GM21447 (cell line): ENCODE measurements around the gene TMEM247.
"Not testable (repeated sequence)": the region's sequence is repeated elsewhere in the genome, so short reads cannot be mapped to it uniquely, and the experiment has no call there.

Source experiments
- ATAC-seq: cut with Tn5 transposase; IDR thresholded peaks from one replicate; pipeline ENCODE4 v1.9.1; 2021; ENCODE audit not compliant: unreplicated experiment

Gene TMEM247

GRCh38 chr2:46458763-46459500 lies 20.4 kb upstream of the TMEM247 start:
- no peak for ATAC-seq

- ATAC-seq = no peak
Observed at GRCh38 chr2:46459694-46460093, 19.7 kb upstream of the TMEM247 start.

DNA sequence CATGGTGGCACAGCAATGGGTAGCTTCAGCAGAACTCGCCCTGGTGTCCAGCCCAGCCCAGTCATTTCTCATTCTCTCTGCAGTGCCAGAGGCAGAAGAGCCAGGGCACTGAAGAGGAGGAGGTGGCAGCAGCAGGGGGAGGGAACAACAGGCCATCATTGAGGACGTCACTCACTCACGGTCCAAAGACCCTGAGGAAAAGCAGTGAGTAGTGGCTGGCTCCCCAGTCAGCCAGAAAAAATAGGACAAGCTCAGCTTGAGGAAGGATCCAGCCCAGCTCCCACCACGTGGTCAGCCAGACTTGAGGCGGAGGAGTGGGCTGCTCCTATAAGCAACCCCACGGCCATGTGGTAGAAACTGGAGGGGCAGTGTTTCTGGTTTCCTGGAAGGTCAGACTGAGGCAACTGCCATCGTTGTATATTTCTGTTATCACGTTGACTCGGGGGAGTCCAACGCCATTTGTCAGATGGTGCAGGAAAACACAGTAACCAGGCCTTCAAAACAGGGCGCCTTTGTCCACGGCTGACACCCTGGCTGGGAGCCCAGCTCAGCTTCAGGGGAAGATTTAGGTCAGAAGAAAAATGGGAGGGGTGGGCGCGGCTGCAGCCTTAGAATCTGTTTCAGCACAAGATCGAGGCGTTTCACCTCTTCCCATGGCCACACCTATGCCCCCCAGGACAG lies 19.0 kb upstream of the TMEM247 start:
- ATAC-seq = no peak

DNA sequence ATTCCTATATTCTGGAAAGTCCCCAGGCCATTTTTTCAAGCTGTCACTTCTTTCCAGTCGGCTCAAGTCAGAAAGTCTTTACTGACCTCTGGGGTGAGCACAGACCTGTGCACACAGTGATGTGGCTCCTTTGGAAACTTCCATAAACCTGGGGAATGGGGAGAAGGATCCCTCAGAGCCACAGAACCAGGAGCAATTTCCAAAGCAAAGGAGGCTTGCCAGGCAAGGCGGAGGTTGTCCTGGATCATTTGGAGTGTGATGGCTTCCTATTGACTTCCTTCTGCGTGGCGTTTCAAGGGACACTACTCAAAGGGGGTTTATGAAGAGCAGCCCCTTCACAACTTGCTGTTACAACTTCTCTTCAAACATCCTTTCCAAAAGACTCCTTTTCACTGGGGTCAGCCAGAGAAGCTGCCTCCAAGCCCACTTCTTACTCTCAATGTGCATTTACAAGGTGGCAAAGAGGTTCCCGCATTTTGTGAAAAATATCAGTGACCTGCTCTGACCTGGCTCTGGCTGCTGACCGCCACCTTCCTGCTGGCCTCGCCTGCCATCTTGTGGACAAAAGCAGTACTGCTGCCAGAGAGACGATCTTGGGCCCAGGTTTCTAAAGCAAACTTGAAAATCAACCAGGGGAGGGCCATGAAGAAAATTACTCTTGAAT lies 18.2 kb upstream of the TMEM247 start:
- peak; percentile 58 for ATAC-seq

- peak; percentile 53 for ATAC-seq
Observed at GRCh38 chr2:46461709-46462171, 17.6 kb upstream of the TMEM247 start.

DNA sequence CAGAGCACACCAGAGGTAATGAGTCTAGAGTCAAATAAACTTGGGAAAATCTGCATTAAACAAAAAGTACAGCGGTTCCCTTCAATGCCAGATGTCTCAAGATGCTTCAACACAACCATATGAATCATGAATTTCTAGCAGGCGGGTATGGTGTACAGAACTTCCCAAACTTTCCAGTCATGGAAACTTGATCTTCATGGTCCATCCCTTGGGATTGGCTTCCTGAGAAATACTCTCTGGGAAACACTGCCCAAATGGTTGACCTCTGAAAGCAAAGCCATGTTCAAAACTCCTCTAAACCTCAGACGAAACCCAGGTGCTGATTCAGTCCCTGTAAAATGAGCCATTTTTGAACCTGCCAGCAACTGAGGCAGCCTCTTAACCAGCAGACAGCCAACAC lies 16.4 kb upstream of the TMEM247 start:
- no peak for ATAC-seq

DNA sequence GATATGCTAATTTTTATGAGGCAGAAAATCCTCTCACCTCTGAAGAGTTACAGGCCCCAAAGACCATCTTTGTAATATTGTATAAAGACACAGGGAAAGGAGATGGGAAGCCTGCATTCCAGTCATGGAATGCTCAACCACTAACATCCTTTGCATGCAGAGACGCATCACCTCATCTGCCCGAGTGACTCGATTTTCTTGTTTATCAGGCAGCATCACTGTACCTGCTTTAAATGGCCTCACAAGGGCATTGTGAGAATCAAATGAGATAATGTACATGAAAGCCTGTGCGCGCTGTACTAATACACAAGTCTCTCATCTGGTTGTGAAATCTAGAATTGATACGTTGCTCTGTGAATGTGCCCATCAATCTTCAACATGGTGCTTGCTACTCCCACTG lies 10.2 kb upstream of the TMEM247 start:
- no peak for ATAC-seq

DNA sequence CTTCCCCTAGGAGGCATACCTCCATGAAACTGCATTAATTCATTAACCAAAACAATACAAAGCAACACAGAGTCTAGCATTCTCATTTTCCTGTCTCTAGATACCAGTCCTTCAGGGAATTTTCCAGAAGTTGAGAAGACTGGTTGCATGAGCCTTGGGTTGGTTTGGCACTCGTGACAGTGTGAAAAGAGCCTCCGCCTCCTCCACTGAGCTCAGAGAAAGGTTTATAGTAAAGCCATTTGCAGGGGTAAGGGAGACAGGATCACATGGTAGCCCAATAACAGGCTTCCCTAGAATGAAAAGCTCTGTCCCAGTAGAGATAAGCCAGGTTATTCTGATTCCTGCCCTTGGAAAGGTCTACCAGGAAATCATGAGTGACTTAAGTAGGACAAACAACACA lies 9.7 kb upstream of the TMEM247 start:
- no peak for ATAC-seq

DNA sequence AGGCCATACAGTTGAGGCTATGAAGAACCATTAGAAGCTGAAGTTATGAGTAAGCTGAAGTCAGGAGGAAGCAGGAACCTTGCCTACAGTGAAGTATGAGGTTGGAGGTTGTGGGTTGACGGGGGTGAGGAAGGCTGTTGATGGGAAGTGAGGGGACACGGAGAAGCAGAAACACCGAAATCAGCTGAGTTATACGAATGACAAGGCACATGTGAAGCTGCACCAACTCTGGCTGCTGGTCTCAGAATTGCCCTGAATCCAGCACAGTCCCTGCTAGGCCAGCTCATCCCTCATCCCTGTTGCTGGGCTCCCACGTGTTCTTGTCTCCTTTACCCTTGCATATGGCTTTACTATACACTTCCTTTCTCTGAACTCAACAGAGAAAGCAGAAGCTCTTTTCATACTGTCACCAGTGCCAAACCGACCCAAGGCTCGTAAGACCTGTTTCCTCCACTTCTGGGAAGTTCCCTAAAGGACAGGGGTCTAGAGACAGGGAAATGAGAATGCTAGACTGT lies 9.2 kb upstream of the TMEM247 start:
- ATAC-seq = no peak

- no peak for ATAC-seq
Observed at GRCh38 chr2:46471019-46471583, 8.3 kb upstream of the TMEM247 start.

- no peak for ATAC-seq
Observed at GRCh38 chr2:46471697-46472096, 7.7 kb upstream of the TMEM247 start.

DNA sequence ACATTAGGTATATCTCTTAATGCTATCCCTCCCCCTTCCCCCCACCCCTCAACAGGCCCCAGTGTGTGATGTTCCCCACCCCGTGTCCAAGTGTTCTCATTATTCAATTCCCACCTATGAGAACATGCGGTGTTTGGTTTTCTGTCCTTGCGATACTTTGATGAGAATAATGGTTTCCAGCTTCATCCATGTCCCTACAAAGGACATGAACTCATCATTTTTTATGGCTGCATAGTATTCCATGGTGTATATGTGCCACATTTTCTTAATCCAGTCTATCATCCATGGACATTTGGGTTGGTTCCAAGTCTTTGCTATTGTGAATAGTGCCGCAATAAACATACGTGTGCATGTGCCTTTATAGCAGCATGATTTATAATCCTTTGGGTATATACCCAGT lies 7.2 kb upstream of the TMEM247 start:
- ATAC-seq = not testable (repeated sequence)

DNA sequence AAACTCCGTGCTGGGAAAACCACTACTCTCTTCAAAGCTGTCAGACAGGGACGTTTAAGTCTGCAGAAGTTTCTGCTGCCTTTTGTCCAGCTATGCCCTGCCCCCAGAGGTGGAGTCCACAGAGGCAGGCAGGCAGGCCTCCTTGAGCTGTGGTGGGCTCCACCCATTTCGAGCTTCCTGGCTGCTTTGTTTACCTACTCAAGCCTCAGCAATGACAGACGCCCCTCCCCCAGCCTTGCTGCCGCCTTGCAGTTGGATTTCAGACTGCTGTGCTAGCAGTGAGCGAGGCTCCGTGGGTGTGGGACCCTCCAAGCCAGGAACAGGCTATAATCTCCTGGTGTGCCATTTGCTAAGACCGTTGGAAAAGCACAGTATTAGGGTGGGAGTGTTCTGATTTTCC lies 1.9 kb upstream of the TMEM247 start:
- ATAC-seq = not testable (repeated sequence)

GRCh38 chr2:46477925-46478324 lies 1.4 kb upstream of the TMEM247 start:
- no peak for ATAC-seq

DNA sequence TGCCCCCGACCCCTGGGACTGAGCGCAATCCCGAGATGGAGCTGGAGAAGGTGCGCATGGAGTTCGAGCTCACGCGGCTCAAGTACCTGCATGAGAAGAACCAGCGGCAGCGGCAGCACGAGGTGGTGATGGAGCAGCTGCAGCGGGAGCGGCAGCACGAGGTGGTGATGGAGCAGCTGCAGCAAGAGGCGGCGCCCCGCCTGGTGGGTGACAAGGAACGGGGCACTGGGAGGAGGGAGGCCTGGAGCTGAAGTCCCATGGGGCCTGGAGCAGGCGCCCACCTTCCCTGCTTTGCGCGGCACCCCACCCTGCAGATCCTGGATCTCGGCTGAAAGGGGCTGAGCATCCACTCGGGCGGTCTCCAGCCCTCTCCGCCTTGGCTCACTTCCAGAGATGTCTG lies 1.2 kb downstream of the TMEM247 start:
- ATAC-seq = no peak

DNA sequence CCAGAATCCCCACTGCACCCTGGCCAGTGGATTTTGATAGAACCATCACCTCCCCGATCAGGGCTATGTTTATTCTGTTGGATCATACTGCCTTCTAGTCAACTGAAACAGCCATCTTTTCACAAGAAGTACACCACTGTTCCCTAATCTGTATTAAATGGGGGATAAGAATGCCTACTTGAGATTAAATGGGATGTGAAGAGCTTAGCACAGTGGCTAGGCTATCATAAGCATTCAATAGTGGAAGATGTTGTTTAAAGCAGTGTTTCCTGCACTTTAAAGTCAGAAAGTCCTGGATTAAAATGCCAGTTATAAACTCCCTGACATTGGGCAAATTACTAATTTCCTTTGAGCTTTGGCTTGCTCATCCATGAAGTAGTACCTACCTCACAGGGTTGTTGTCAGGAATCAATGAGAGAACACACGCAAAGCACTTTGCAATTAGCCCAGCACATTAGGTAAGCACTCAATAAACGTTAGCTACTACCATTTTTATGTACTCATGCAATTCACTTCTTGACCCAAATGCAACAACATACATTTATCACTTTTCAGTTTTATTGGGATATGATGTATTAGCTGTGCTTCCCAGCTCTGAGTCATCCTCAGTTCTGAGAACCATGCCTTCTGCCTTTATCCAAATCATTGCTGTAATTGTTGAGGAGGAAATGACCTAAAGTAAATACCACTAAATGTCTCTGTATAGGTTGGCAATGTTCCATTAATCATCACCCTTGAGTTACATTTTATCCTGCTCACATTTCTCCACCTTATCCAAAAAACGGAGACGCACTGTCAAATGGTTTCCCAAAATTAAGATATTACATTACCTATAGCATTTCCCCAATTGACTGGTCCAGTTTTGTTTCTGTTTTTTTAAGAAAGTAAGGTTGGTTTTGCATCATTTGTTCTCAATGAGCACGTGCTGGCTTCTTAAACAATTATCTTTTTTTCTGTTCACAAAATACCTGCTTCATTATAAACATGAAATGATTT lies 2.1 kb downstream of the TMEM247 start:
- ATAC-seq = no peak

DNA sequence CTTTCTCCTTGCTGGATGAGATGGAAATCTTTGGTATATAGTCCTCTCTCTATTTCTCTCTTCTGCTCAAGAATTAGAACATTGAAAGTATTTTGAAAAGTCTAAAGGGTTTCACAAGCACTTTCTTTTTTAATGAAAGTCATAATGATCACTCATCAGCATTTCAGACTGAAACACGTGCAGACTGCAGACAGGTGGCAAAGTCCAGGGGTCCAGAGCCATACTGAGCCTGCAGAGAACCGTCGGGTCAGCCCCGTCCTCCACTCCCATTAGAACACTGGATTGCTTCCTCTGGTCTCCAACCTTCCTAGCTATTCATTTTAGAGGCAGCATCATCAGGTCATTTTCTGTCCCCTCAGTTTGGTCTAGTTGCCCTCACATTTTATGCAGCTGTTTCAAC lies 3.1 kb downstream of the TMEM247 start:
- no peak for ATAC-seq

- ATAC-seq = no peak
Observed at GRCh38 chr2:46485002-46485401, 5.6 kb downstream of the TMEM247 start.

DNA sequence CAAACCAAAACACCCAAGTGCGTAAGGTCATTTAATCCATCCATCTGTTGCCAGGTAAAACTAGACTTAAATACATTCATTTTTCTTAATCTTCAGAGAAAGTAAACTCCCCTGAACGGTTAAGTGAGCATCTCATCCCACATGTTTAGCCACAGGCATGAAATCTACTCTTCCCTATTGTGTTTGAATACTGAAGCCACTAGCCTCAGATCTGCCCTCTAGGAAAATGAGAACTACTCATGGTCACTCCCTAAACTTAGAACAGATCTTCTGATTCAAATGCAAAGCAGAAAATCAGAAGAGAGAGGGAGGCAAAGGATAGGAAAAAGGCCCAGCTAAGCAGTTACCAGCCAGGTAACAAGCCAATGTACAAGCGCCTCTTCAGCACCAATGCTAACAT lies 7.1 kb downstream of the TMEM247 start:
- no peak for ATAC-seq

DNA sequence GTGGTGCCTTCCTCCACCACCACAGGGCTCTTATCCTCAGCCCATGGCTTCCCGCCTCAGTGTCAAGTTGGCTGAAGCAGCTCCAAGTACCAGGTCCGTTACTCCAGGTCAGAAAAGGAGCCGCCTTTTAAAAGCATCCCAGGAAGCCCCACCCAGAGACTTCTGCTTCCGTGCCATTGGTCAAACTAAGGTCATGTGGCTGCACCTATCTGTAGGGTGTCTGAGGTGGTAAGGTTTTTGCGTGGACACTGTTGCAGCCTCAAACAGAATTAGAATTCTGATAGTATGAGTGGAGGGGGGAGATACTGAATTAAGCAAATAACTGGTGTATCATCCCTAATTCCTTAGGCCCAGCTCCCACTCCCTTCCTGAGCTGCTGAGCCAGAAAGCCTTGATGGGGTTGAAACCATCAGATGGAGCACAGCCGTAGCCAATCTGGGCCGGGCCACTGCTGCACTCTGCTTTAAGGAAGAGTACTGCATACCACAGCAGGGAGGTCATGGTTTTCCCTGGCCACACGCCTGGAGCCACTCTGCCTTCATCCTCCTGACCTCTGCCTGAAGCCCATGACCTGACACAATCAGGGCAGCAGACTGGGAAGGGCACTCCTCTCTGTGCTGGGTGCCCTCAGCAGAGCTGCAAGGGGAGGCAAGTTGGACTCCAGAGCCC lies 8.4 kb downstream of the TMEM247 start:
- no peak for ATAC-seq
